Measurements from ENCODE around the gene STK39.

Gene STK39

DNA sequence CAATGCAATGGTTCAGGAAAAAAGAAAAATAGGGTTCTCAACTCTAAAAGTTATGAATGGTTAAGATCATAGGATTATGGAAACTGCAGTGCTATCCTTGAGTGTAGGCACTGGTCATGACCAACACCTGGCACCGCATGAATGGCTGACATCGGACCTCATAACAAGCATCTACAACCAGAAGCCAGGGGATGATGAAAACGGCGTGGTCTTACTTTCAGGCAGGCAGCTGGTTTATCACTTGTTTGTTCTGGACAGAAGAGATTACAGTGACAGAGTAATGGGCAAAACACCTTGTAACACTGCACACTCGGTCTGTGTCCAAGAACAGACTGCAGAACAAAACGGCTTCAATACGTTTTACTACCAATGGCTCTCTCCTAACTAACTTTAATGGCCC is 132.8 kb downstream of the STK39 start:
- TF ChIP-seq, protein P1, sequence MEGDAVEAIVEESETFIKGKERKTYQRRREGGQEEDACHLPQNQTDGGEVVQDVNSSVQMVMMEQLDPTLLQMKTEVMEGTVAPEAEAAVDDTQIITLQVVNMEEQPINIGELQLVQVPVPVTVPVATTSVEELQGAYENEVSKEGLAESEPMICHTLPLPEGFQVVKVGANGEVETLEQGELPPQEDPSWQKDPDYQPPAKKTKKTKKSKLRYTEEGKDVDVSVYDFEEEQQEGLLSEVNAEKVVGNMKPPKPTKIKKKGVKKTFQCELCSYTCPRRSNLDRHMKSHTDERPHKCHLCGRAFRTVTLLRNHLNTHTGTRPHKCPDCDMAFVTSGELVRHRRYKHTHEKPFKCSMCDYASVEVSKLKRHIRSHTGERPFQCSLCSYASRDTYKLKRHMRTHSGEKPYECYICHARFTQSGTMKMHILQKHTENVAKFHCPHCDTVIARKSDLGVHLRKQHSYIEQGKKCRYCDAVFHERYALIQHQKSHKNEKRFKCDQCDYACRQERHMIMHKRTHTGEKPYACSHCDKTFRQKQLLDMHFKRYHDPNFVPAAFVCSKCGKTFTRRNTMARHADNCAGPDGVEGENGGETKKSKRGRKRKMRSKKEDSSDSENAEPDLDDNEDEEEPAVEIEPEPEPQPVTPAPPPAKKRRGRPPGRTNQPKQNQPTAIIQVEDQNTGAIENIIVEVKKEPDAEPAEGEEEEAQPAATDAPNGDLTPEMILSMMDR (IDR thresholded peaks at IDR 0.05; ENCODE audit: extremely low read depth, missing control alignments): no peak
- no peak for DNase-seq (ENCODE audit: low spot score)

DNA sequence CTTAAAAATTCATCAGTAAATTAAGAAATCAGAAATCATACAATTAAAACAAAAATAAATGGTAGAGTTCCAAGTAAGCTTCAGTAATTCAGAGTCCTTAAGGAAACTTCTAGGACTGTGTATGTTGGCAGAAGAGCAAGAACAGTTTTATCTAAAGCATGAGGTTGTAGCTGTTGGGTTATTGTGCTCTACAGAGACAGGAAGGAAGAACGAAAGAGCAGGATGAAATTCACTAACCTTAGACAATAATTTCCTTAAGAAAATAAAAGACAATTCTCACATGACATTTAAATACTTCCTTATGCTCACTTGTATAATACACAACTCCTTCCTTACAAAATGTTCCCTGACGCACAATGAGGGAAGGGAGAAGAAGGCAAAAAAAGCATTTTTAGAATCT is 133.4 kb downstream of the STK39 start:
- TF ChIP-seq, protein P1 (IDR thresholded peaks at IDR 0.05; ENCODE audit: extremely low read depth, missing control alignments): no peak
- DNase-seq (ENCODE audit: low spot score): no peak

DNA sequence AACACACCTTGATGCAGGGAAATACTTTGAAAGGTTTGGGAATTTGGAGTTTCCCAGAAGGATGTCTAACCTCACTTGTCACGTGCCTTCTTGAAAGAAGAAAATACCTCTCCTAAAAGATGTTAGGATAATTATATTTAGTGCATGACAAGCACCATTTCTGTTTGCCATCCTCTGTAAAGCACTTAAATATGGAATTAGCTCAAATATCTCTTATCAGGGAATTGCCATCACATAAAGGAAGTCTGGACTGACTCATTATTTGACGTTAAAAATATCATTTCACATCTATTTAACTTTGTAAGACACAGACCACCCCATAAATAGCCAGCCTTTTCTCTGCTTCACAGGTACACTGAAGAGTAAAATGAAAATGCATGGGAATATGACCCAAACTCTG is 140.1 kb downstream of the STK39 start:
- TF ChIP-seq, protein P1 (IDR thresholded peaks at IDR 0.05; ENCODE audit: extremely low read depth, missing control alignments): no peak
- DNase-seq (ENCODE audit: low spot score): no peak

DNA sequence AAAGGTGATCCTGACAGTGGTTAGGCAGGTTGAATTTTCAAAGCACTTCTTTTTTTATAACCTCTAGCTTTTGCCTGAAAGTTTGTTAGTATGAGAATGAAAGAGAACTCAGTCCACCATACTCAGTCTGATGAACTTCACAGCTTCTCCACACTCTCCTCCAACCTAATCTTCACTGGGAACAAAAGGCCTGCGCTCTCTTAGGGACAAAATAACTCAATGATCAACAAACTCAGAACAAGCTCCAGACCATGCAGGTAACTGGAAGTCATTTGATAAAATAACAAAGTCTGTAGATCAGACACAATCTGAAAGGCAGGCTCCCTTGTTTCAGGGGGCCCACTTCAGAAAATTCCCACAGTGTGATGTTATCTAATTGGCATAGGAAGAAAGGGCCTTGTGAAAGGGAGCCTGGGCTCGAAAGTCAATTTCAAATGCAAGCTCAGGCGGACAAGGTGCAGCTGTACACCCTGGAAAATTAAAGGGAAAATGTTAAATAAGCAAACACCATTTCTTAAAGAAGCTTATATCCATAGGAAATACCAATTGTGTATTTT is 142.2 kb downstream of the STK39 start:
- TF ChIP-seq, protein P1 (IDR thresholded peaks at IDR 0.05; ENCODE audit: extremely low read depth, missing control alignments): no peak
- no peak for DNase-seq (ENCODE audit: low spot score)

DNA sequence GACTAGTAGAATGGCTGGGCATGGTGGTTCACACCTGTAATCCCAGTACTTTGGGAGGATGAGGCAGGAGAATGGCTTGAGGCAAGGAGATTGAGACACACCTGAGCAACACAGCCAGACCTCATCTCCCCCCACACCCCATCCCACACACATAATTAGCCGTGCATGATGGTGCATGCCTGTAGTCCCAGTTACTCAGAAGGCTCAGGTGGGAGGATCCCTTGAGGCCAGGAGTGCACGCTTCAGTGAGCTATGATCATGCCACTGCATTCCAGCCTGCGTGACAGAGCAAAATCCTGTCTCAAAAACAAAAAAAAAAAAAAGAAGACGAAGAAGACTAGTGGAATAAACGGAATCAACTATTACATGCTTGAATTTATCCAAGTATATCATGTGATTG is 150.0 kb downstream of the STK39 start:
- TF ChIP-seq, protein P1 (IDR thresholded peaks at IDR 0.05; ENCODE audit: extremely low read depth, missing control alignments): no peak
- no peak for DNase-seq (ENCODE audit: low spot score)

DNA sequence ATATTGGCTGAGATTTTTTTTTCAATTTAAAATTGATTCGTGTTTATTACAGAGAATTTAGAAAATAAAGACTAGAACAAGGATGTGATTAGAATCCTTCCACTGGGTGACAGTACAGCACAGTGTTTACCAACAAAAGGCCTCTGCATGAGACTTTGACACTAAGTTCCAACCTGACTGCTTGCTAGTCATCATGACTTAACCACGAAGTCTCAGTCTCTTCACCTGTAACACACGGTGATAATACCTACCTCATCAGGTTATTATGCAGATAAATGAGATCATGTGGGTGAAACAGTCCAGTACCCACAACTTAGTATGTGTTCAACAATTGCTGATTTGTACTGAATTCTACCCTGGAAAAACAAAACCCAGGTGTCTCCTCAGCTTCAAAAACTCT is 151.2 kb downstream of the STK39 start:
- TF ChIP-seq, protein P1 (IDR thresholded peaks at IDR 0.05; ENCODE audit: extremely low read depth, missing control alignments): no peak
- DNase-seq (ENCODE audit: low spot score): no peak

DNA sequence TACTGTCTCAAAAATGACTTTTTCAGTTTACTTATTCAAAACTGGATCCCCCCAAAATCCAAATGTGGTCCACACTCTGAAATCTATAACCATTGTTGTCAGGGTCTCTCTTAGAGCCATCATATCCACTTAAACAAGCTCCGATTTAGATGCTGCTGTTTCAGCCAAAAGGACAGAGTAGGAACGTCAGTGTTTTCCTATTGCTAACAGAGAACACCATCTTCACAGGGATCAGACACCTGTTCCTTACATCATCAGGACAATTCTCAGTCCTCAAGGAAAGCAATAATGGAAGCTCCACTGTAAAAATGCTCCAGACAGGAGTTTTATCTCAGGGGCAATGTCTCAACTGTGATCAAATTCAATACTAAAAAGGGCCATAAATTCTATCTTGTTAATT is 155.4 kb downstream of the STK39 start:
- DNase-seq (ENCODE audit: low spot score): no peak
- TF ChIP-seq, protein P1 (IDR thresholded peaks at IDR 0.05; ENCODE audit: extremely low read depth, missing control alignments): no peak

All from GM20000 (cell line).